ENCODE results near the gene RETN. TPM values are rescaled to one million over a fixed set of nuclear protein-coding genes. Genes with fewer than 3 reads are reported as not detected.

Gene RETN
- total and polyA plus RNA-seq, 2 donors from 2014 or later: 1.1 TPM; not detected in 1

GRCh38 chr19:7692417-7693088 lies 23.7 kb downstream of the RETN start:
- FAIRE-seq: no peak
- Histone ChIP-seq H3K9ac (ENCODE audit: low read length in 3 of 3) (no peak overlapping the region), H3K4me3 (ENCODE audit: low read length in 3 of 3) (no peak overlapping the region), H3K4me1 (ENCODE audit: control insufficient read depth in 2 of 3, insufficient read depth in 2 of 3, low read depth in 1 of 3, low read length in 3 of 3) (no peaks in the 10 kb centered on the region), H3K9me3 (ENCODE audit: control insufficient read depth in 2 of 3, insufficient read depth in 1 of 3, low read length in 3 of 3) (peaks cover 0 to 3% (median 0%) of the 10 kb centered on the region in 3 donors), H3K36me3 (ENCODE audit: control insufficient read depth in 2 of 3, insufficient read depth in 3 of 3, low read length in 3 of 3) (no peaks in the 10 kb centered on the region), H3K27me3 (ENCODE audit: control insufficient read depth, insufficient read depth, low read length) (no peaks in the 10 kb centered on the region), H3K27ac (ENCODE audit: low read depth in 2 of 2, low read length in 2 of 2) (no peak overlapping the region)
- intact Hi-C loops (cut with DNase I): no loop called here
- DNase-seq: no peak
- no peak for TF ChIP-seq CTCF (IDR thresholded peaks at IDR 0.05; ENCODE audit: borderline replicate concordance, extremely low read depth, insufficient read depth)

GRCh38 chr19:7694499-7694898 lies 25.6 kb downstream of the RETN start:
- H3K36me3 ChIP-seq (ENCODE audit: control insufficient read depth in 2 of 3, insufficient read depth in 3 of 3, low read length in 3 of 3): no peaks in the 10 kb centered on the region
- TF ChIP-seq CTCF (IDR thresholded peaks at IDR 0.05; ENCODE audit: borderline replicate concordance, extremely low read depth, insufficient read depth): no peak
- H3K4me3 ChIP-seq (ENCODE audit: low read length in 3 of 3): no peak overlapping the region
- FAIRE-seq: no peak
- no peak overlapping the region for H3K9ac ChIP-seq (ENCODE audit: low read length in 3 of 3)
- H3K27me3 ChIP-seq (ENCODE audit: control insufficient read depth, insufficient read depth, low read length): no peaks in the 10 kb centered on the region
- H3K9me3 ChIP-seq (ENCODE audit: control insufficient read depth in 2 of 3, insufficient read depth in 1 of 3, low read length in 3 of 3): peaks cover 0 to 3% (median 0%) of the 10 kb centered on the region in 3 donors
- intact Hi-C loops (cut with DNase I): no loop called here
- no peaks in the 10 kb centered on the region for H3K4me1 ChIP-seq (ENCODE audit: control insufficient read depth in 2 of 3, insufficient read depth in 2 of 3, low read depth in 1 of 3, low read length in 3 of 3)
- no peak overlapping the region for H3K27ac ChIP-seq (ENCODE audit: low read depth in 2 of 2, low read length in 2 of 2)
- no peak for DNase-seq

GRCh38 chr19:7697721-7698287 lies 29.0 kb downstream of the RETN start:
- H3K27me3 ChIP-seq (ENCODE audit: control insufficient read depth, insufficient read depth, low read length): no peaks in the 10 kb centered on the region
- no peak for FAIRE-seq

More at GRCh38 chr19:7697721-7698287, 29.0 kb downstream of the RETN start:
- DNase-seq: no peak
- Histone ChIP-seq H3K4me1 (ENCODE audit: control insufficient read depth in 2 of 3, insufficient read depth in 2 of 3, low read depth in 1 of 3, low read length in 3 of 3) (no peaks in the 10 kb centered on the region), H3K9me3 (ENCODE audit: control insufficient read depth in 2 of 3, insufficient read depth in 1 of 3, low read length in 3 of 3) (no peaks in the 10 kb centered on the region), H3K27ac (ENCODE audit: low read depth in 2 of 2, low read length in 2 of 2) (no peak overlapping the region), H3K36me3 (ENCODE audit: control insufficient read depth in 2 of 3, insufficient read depth in 3 of 3, low read length in 3 of 3) (no peaks in the 10 kb centered on the region), H3K9ac (ENCODE audit: low read length in 3 of 3) (no peak overlapping the region), H3K4me3 (ENCODE audit: low read length in 3 of 3) (no peak overlapping the region)
- no peak for TF ChIP-seq CTCF (IDR thresholded peaks at IDR 0.05; ENCODE audit: borderline replicate concordance, extremely low read depth, insufficient read depth)
- intact Hi-C loops (cut with DNase I): no loop called here
